Measurements from ENCODE around the gene CCSER1. TPM values are rescaled to one million over a fixed set of nuclear protein-coding genes. Genes with fewer than 3 reads are reported as not detected.

The CCSER1 gene
- total RNA-seq, 2 donors from 2014 or later = 1.5 to 2.7 TPM

DNA sequence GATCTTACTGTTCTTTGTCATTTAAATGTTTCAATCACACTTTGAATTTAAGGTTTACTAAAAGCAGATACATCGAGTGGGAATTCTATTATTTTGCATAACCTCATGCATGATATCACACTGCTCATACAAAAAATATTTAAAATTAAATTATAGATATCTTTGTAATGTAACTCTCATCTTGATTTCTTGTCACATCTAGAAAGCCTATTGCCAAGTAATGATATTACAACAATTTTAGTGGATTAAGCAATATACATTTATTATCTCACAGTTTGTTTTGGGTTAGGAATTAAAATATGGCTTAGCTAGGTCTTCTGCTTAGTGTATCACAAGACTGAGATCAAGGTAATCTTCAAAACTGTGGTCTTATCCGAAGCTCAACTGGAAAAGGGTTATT lies 865.0 kb downstream of the CCSER1 start:
- no peaks in the 10 kb centered on the region for H3K36me3 ChIP-seq
- no peak for ATAC-seq (ENCODE audit: insufficient number of reproducible peaks, low FRiP score, low read depth)
- H3K4me3 ChIP-seq = no peak overlapping the region
- no peak for DNase-seq (ENCODE audit: low spot score)
- no peaks in the 10 kb centered on the region for H3K27me3 ChIP-seq (replicated peaks; ENCODE audit: insufficient read depth)
- H3K27ac ChIP-seq = no peak overlapping the region
- TF ChIP-seq, protein P1, sequence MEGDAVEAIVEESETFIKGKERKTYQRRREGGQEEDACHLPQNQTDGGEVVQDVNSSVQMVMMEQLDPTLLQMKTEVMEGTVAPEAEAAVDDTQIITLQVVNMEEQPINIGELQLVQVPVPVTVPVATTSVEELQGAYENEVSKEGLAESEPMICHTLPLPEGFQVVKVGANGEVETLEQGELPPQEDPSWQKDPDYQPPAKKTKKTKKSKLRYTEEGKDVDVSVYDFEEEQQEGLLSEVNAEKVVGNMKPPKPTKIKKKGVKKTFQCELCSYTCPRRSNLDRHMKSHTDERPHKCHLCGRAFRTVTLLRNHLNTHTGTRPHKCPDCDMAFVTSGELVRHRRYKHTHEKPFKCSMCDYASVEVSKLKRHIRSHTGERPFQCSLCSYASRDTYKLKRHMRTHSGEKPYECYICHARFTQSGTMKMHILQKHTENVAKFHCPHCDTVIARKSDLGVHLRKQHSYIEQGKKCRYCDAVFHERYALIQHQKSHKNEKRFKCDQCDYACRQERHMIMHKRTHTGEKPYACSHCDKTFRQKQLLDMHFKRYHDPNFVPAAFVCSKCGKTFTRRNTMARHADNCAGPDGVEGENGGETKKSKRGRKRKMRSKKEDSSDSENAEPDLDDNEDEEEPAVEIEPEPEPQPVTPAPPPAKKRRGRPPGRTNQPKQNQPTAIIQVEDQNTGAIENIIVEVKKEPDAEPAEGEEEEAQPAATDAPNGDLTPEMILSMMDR (IDR thresholded peaks at IDR 0.05) = no peak
- H3K4me1 ChIP-seq (ENCODE audit: control insufficient read depth in 1 of 2, low read depth in 2 of 2) = no peaks in the 10 kb centered on the region
- H3K9me3 ChIP-seq = no peaks in the 10 kb centered on the region

DNA sequence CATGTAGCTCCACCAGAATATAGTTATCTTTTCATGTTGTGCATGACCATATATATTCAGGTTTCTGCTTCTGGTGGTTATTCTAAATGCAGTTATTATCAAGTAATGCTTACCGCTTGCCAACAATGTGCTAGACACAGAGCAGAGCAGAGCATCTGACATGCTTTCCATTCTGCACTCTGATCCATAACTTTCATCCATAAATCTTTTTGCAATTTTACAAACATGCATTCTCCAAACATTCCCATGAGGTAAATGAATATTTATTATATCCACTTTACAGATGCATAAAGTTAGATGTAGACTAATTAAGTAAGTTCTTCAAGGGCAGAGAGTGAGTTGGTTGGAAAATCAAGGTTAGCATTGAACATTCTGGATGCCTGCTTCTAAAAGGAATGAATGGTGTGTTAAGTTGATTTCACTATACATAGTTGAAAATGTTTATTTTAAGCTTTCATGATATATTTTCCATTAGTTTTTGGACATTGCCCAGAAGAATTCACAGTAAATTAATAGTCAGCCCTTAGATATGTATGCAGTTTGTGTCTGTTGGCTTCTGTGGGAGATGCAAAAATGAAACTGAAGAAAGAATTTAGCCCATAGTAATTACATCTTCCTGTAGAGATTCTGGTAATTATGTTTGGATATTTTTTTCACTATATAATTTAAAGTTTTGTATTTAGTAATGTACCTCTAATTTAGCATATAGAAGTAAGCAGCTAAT lies 867.8 kb downstream of the CCSER1 start:
- no peak overlapping the region for H3K27ac ChIP-seq
- no peaks in the 10 kb centered on the region for H3K36me3 ChIP-seq
- no peaks in the 10 kb centered on the region for H3K27me3 ChIP-seq (replicated peaks; ENCODE audit: insufficient read depth)
- no peak overlapping the region for H3K4me3 ChIP-seq
- H3K9me3 ChIP-seq = no peaks in the 10 kb centered on the region
- TF ChIP-seq, protein P1 (IDR thresholded peaks at IDR 0.05) = no peak
- DNase-seq (ENCODE audit: low spot score) (no peak), ATAC-seq (ENCODE audit: insufficient number of reproducible peaks, low FRiP score, low read depth) (no peak)
- no peaks in the 10 kb centered on the region for H3K4me1 ChIP-seq (ENCODE audit: control insufficient read depth in 1 of 2, low read depth in 2 of 2)

DNA sequence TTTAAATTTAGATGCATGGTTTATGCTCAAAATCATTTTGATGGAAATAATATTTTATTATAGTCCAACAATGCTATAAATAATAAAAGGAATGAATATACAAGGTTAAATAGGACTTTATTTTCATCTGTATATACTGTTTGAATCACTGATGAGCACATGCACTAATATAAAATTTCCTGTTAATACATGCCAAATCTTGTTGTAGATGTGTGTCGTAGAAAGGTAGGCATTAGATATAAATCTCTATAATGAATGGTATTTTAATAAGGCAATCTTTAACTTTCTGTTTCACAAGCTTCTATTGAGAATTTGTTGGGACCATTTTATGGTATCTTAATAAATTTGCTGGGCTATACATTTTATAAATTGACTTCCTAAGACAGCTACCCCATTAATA lies 868.8 kb downstream of the CCSER1 start:
- Histone ChIP-seq H3K4me3 (no peak overlapping the region), H3K27me3 (replicated peaks; ENCODE audit: insufficient read depth) (no peaks in the 10 kb centered on the region), H3K27ac (no peak overlapping the region), H3K36me3 (no peaks in the 10 kb centered on the region), H3K9me3 (no peaks in the 10 kb centered on the region), H3K4me1 (ENCODE audit: control insufficient read depth in 1 of 2, low read depth in 2 of 2) (no peaks in the 10 kb centered on the region)
- ATAC-seq (ENCODE audit: insufficient number of reproducible peaks, low FRiP score, low read depth) = no peak
- DNase-seq (ENCODE audit: low spot score) = no peak
- TF ChIP-seq, protein P1 (IDR thresholded peaks at IDR 0.05) = no peak

DNA sequence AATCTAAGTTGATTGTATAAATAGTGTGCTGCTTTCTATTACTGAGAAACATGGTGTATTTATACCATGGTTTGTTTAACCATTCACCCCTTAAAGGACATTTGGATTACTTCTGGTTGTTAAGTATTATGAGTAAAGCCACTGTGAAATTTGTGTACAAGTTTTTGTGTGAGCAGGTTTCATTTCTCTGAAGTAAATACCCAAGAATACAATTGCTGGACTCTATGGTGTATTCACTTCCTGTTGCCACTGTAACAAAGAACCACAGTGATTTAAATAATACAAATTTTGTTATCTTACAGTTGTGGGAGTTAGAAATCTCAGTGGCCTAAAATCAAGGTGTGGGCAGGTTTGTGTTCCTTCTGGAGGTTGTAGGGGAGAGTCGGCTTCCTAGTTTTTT lies 869.6 kb downstream of the CCSER1 start:
- TF ChIP-seq, protein P1 (IDR thresholded peaks at IDR 0.05) = no peak
- H3K36me3 ChIP-seq = no peaks in the 10 kb centered on the region
- no peak overlapping the region for H3K4me3 ChIP-seq

DNA sequence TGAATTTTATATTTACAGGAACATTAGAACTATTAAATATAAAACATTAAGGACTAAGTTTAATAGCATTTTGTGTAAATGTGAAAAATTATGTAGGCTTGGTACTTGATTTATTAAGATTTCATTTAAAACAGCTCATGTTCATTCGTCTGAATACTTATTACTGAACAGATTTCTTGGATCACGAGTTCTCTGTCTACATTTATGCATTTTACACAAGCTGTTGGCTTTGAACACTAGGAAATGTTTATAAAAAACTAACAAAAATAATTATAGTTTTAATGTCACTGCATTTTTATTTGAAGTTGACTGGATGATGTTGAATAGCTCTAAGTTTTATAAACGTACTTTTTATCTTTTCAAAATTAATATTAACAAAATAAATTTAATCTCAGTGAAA lies 888.7 kb downstream of the CCSER1 start:
- TF ChIP-seq, protein P1 (IDR thresholded peaks at IDR 0.05) = no peak
- no peak overlapping the region for H3K27ac ChIP-seq
- H3K27me3 ChIP-seq (replicated peaks; ENCODE audit: insufficient read depth) = no peaks in the 10 kb centered on the region
- no peaks in the 10 kb centered on the region for H3K9me3 ChIP-seq
- DNase-seq (ENCODE audit: low spot score) (no peak), ATAC-seq (ENCODE audit: insufficient number of reproducible peaks, low FRiP score, low read depth) (no peak)
- H3K4me1 ChIP-seq (ENCODE audit: control insufficient read depth in 1 of 2, low read depth in 2 of 2) = no peaks in the 10 kb centered on the region
- no peaks in the 10 kb centered on the region for H3K36me3 ChIP-seq
- no peak overlapping the region for H3K4me3 ChIP-seq

More for the DNA sequence above, 869.6 kb downstream of the CCSER1 start:
- H3K9me3 ChIP-seq = no peaks in the 10 kb centered on the region
- ATAC-seq (ENCODE audit: insufficient number of reproducible peaks, low FRiP score, low read depth) (no peak), DNase-seq (ENCODE audit: low spot score) (no peak)
- H3K27ac ChIP-seq = no peak overlapping the region
- H3K4me1 ChIP-seq (ENCODE audit: control insufficient read depth in 1 of 2, low read depth in 2 of 2) = no peaks in the 10 kb centered on the region
- no peaks in the 10 kb centered on the region for H3K27me3 ChIP-seq (replicated peaks; ENCODE audit: insufficient read depth)

All from thoracic aorta (tissue), 2 donors.